Measurements from ENCODE around the gene PCID2.

The PCID2 gene

DNA sequence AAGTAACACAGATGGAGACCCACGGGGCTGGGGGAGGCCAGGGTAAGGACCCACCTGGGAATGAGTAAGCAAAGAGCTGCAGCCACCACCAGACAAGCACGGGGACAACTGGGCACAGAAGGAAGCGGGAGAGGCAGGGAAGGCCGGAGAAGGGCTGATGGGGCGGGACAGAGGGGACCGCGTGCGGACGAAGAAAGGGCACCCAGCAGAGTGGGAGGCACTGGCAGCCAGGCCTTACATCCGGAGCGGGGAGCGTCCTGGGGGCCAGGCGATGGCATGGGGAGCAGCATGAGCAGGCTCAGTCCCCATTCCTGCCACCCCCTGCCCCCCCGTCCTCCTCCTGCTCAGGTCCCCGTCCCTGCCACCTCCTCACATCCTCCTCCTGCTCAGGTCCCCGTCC, 47.0 kb downstream of the PCID2 start:
- Histone ChIP-seq H3K4me2 (ENCODE audit: low read depth, low read length) (no peak overlapping the region), H3K36me3 (replicated peaks; ENCODE audit: insufficient read depth, low read length) (no peaks in the 10 kb centered on the region), H3K27me3 (replicated peaks; ENCODE audit: insufficient read depth, low read length) (peaks cover 59% of the 10 kb centered on the region), H3K27ac (ENCODE audit: low read length) (no peak overlapping the region), H3F3A (ENCODE audit: insufficient read depth, low read length) (no peaks in the 10 kb centered on the region), H3K79me2 (ENCODE audit: low read length) (no peaks in the 10 kb centered on the region), H3K9me3 (replicated peaks; ENCODE audit: insufficient read depth, low read length) (no peaks in the 10 kb centered on the region), H2AFZ (ENCODE audit: low read length) (no peak overlapping the region), H3K9ac (ENCODE audit: low read length) (no peak overlapping the region), H4K20me1 (ENCODE audit: insufficient read depth, low read length) (no peaks in the 10 kb centered on the region), H3K9me2 (replicated peaks; ENCODE audit: insufficient read depth, low read length) (no peaks in the 10 kb centered on the region), H3K4me3 (ENCODE audit: low read length) (no peak overlapping the region), H3K4me1 (ENCODE audit: low read length) (no peaks in the 10 kb centered on the region)
- no peak for TF ChIP-seq EZH2 (optimal IDR thresholded peaks at IDR 0.05; ENCODE audit: low read depth, low read length)
- TF ChIP-seq, protein P1, sequence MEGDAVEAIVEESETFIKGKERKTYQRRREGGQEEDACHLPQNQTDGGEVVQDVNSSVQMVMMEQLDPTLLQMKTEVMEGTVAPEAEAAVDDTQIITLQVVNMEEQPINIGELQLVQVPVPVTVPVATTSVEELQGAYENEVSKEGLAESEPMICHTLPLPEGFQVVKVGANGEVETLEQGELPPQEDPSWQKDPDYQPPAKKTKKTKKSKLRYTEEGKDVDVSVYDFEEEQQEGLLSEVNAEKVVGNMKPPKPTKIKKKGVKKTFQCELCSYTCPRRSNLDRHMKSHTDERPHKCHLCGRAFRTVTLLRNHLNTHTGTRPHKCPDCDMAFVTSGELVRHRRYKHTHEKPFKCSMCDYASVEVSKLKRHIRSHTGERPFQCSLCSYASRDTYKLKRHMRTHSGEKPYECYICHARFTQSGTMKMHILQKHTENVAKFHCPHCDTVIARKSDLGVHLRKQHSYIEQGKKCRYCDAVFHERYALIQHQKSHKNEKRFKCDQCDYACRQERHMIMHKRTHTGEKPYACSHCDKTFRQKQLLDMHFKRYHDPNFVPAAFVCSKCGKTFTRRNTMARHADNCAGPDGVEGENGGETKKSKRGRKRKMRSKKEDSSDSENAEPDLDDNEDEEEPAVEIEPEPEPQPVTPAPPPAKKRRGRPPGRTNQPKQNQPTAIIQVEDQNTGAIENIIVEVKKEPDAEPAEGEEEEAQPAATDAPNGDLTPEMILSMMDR (IDR thresholded peaks at IDR 0.05; ENCODE audit: low read length) = no peak
- TF ChIP-seq EZH2phosphoT487 (IDR thresholded peaks at IDR 0.05; ENCODE audit: low read length) = no peak
- no peak for DNase-seq

GRCh38 chr13:113160983-113161382, 47.5 kb downstream of the PCID2 start:
- Histone ChIP-seq H4K20me1 (ENCODE audit: insufficient read depth, low read length) (no peaks in the 10 kb centered on the region), H3K9me3 (replicated peaks; ENCODE audit: insufficient read depth, low read length) (no peaks in the 10 kb centered on the region), H3K4me1 (ENCODE audit: low read length) (no peaks in the 10 kb centered on the region), H3K79me2 (ENCODE audit: low read length) (no peaks in the 10 kb centered on the region), H3K36me3 (replicated peaks; ENCODE audit: insufficient read depth, low read length) (no peaks in the 10 kb centered on the region), H3F3A (ENCODE audit: insufficient read depth, low read length) (no peaks in the 10 kb centered on the region), H3K27ac (ENCODE audit: low read length) (no peak overlapping the region), H3K4me2 (ENCODE audit: low read depth, low read length) (no peak overlapping the region), H3K9me2 (replicated peaks; ENCODE audit: insufficient read depth, low read length) (no peaks in the 10 kb centered on the region), H3K4me3 (ENCODE audit: low read length) (no peak overlapping the region), H3K9ac (ENCODE audit: low read length) (no peak overlapping the region), H3K27me3 (replicated peaks; ENCODE audit: insufficient read depth, low read length) (peaks cover 64% of the 10 kb centered on the region), H2AFZ (ENCODE audit: low read length) (no peak overlapping the region)
- no peak for TF ChIP-seq EZH2phosphoT487 (IDR thresholded peaks at IDR 0.05; ENCODE audit: low read length)
- TF ChIP-seq EZH2 (optimal IDR thresholded peaks at IDR 0.05; ENCODE audit: low read depth, low read length) = no peak
- TF ChIP-seq, protein P1 (IDR thresholded peaks at IDR 0.05; ENCODE audit: low read length) = no peak
- no peak for DNase-seq

DNA sequence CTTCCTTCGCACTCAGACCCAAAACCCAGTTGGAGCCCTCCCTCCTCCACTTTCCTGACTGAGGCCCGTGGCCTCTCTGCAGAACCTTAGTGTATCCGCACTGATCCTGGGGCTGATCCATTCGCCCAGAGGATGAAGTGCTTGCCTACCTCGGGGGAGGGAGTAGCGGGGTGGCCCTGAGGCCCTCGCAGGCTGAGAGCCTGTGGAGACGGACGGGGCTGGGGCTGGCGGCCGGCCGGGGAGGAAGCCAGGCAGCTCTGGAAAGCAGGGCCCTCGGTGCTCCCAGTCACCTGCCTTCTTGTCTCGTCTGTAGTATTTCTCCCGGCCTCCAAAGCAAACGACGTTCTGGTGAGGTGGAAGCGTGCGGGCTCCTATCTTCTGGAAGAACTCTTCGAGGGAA, 48.8 kb downstream of the PCID2 start:
- no peaks in the 10 kb centered on the region for H3K9me3 ChIP-seq (replicated peaks; ENCODE audit: insufficient read depth, low read length)
- peaks cover 74% of the 10 kb centered on the region for H3K27me3 ChIP-seq (replicated peaks; ENCODE audit: insufficient read depth, low read length)
- no peaks in the 10 kb centered on the region for H3K4me1 ChIP-seq (ENCODE audit: low read length)
- no peaks in the 10 kb centered on the region for H3K36me3 ChIP-seq (replicated peaks; ENCODE audit: insufficient read depth, low read length)
- no peak overlapping the region for H3K4me3 ChIP-seq (ENCODE audit: low read length)
- H3K4me2 ChIP-seq (ENCODE audit: low read depth, low read length) = no peak overlapping the region
- TF ChIP-seq EZH2phosphoT487 (IDR thresholded peaks at IDR 0.05; ENCODE audit: low read length) = no peak
- TF ChIP-seq EZH2 (optimal IDR thresholded peaks at IDR 0.05; ENCODE audit: low read depth, low read length) = no peak
- TF ChIP-seq, protein P1 (IDR thresholded peaks at IDR 0.05; ENCODE audit: low read length) = no peak
- no peaks in the 10 kb centered on the region for H4K20me1 ChIP-seq (ENCODE audit: insufficient read depth, low read length)
- H3F3A ChIP-seq (ENCODE audit: insufficient read depth, low read length) = no peaks in the 10 kb centered on the region
- H3K9ac ChIP-seq (ENCODE audit: low read length) = no peak overlapping the region
- H3K27ac ChIP-seq (ENCODE audit: low read length) = no peak overlapping the region
- no peaks in the 10 kb centered on the region for H3K79me2 ChIP-seq (ENCODE audit: low read length)
- no peak for DNase-seq
- no peaks in the 10 kb centered on the region for H3K9me2 ChIP-seq (replicated peaks; ENCODE audit: insufficient read depth, low read length)
- H2AFZ ChIP-seq (ENCODE audit: low read length) = no peak overlapping the region

Data from MM.1S (cell line).